Suprapubic skin (tissue), 3 donors: Measurements from ENCODE around the gene SH3BP5.

Source experiments
- CTCF ChIP-seq, 2 donors: fragments of 200-600 bp in 1 of 2; fragments of 450-650 bp in 1 of 2; sonication (generic) in 1 of 2; IDR thresholded peaks; one replicate each; pipeline ENCODE4 v1.5.1; 2016 to 2019; ENCODE audit warnings: antibody characterized with exemption in 2 of 2, mild to moderate bottlenecking in 1 of 2, moderate library complexity in 1 of 2
- EP300 ChIP-seq: sonication (generic); formaldehyde crosslinking; IDR thresholded peaks from one replicate; pipeline ENCODE4 v1.6.1; 2017; ENCODE audit warnings: antibody characterized with exemption

- TF ChIP-seq CTCF (IDR thresholded peaks at IDR 0.05) (no peak), EP300 (no peak)
Observed at GRCh38 chr3:15347063-15347736, 14.8 kb upstream of the SH3BP5 start.
